ENCODE measurements around the gene FDXACB1.

Gene FDXACB1

GRCh38 chr11:111834432-111835163 is 44.4 kb downstream of the FDXACB1 start:
- no peaks in the 10 kb centered on the region for H3K4me1 ChIP-seq (ENCODE audit: insufficient read depth, insufficient read length)
- no peak overlapping the region for H3K9ac ChIP-seq (ENCODE audit: insufficient read length, low read depth)
- peaks cover 11% of the 10 kb centered on the region for H3K36me3 ChIP-seq (ENCODE audit: insufficient read depth, insufficient read length, low read length)
- H3K9me3 ChIP-seq (ENCODE audit: insufficient read depth, low read length): no peaks in the 10 kb centered on the region
- DNase-seq (ENCODE audit: low read depth, low spot score): no peak
- H3K27me3 ChIP-seq (ENCODE audit: insufficient read depth, insufficient read length): no peaks in the 10 kb centered on the region
- no peak overlapping the region for H3K4me3 ChIP-seq (ENCODE audit: insufficient read length, low read depth)
- TF ChIP-seq SUZ12 (IDR thresholded peaks at IDR 0.05; ENCODE audit: extremely low read depth, insufficient read depth, insufficient read length) (no peak), YY1 (IDR thresholded peaks at IDR 0.05; ENCODE audit: insufficient read depth, insufficient read length) (no peak), ZNF274 (IDR thresholded peaks at IDR 0.05; ENCODE audit: low read depth, low read length) (no peak)

DNA sequence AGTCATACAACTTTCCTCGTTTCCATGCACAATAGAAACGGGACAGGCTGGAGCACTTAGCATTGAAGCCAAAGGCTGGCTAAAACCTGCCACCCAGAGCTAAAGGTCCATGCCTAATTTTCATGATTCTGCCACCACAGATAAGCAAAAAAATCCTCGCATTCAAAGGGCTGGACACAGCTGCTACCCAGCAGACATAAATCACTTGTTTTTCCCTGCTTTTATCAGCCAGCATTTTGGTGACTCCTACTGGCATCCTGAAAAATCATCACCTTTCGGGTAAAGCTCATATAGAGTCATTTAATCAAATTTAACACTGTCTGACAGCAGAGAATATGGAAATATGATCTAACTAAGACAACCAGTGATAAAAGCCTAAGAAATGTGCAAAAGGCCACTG is 45.4 kb downstream of the FDXACB1 start:
- TF ChIP-seq ZNF274 (IDR thresholded peaks at IDR 0.05; ENCODE audit: low read depth, low read length): no peak
- TF ChIP-seq SUZ12 (IDR thresholded peaks at IDR 0.05; ENCODE audit: extremely low read depth, insufficient read depth, insufficient read length): no peak
- no peak for TF ChIP-seq YY1 (IDR thresholded peaks at IDR 0.05; ENCODE audit: insufficient read depth, insufficient read length)
- no peaks in the 10 kb centered on the region for H3K4me1 ChIP-seq (ENCODE audit: insufficient read depth, insufficient read length)
- DNase-seq (ENCODE audit: low read depth, low spot score): no peak
- peaks cover 11% of the 10 kb centered on the region for H3K36me3 ChIP-seq (ENCODE audit: insufficient read depth, insufficient read length, low read length)
- H3K27me3 ChIP-seq (ENCODE audit: insufficient read depth, insufficient read length): no peaks in the 10 kb centered on the region
- H3K4me3 ChIP-seq (ENCODE audit: insufficient read length, low read depth): no peak overlapping the region
- H3K9ac ChIP-seq (ENCODE audit: insufficient read length, low read depth): no peak overlapping the region
- H3K9me3 ChIP-seq (ENCODE audit: insufficient read depth, low read length): no peaks in the 10 kb centered on the region

DNA sequence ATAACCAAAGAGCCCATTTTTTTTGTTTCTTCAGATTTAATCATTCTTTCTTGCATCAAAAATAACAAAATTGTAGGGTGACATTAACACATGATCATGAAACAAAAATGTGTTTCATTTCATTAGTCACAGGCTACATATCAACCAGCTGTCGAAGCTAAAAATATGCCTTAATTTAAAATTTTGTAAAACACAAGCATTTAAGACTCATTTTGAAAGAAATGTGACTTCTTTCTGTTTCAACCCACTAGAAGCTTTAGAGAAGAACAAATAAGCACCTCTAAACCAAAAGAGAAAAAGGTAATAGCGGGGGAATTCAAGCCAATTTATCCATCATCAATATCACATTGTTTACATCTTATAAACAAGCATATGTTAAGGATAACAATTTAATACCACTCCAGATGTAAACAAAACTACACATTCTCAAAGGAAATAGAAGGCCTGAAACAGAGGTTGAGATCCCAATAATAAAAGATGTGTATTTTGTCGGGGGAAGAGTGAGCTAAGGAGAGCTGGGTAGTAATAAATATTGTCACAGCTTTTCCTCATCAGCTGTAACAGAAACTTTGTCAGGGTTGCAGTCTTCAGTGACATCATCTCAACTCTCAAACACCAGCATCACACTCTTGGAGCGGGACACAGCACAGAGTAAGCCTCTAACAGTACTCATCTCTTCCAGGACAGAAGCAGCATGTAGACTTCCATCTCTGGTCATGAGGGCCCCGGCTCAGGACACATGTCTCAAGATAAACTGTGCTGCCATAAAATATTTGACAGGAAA is 49.6 kb downstream of the FDXACB1 start:
- Histone ChIP-seq H3K9ac (ENCODE audit: insufficient read length, low read depth) (no peak overlapping the region), H3K36me3 (ENCODE audit: insufficient read depth, insufficient read length, low read length) (no peaks in the 10 kb centered on the region)
- no peak for DNase-seq (ENCODE audit: low read depth, low spot score)

DNA sequence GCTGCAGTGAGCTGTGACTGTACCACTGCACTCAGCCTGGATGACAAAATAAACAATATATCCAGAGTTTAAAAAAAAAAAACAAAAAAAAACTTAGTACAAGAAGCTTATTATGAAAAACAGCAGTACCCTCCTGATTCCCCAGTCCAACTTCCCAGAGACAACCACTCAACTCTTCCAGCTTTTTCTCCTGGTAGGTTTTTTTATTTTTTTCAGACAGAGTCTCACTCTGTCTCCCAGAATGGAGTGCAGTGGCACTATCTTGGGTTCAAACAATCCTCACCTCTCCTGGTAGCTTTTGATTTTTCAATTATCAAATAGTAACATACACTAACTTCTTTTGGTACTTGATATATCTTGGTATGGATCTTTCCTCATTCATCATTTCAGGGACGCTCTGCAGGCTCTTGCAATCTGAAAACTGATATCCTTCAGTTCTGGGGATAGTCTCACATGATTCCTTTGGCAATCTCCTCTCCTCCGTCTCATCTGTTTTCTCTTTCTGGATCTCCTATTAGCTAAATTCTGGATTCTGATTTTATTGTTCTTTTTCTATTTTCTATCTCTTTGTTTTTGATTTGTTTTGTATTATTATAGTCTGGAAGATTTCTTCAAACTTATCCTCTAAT is 52.5 kb downstream of the FDXACB1 start:
- Histone ChIP-seq H3K36me3 (ENCODE audit: insufficient read depth, insufficient read length, low read length) (no peaks in the 10 kb centered on the region), H3K9ac (ENCODE audit: insufficient read length, low read depth) (no peak overlapping the region), H3K9me3 (ENCODE audit: insufficient read depth, low read length) (no peaks in the 10 kb centered on the region), H3K4me3 (ENCODE audit: insufficient read length, low read depth) (no peak overlapping the region), H3K4me1 (ENCODE audit: insufficient read depth, insufficient read length) (no peaks in the 10 kb centered on the region), H3K27me3 (ENCODE audit: insufficient read depth, insufficient read length) (no peaks in the 10 kb centered on the region)
- DNase-seq (ENCODE audit: low read depth, low spot score): no peak
- TF ChIP-seq ZNF274 (IDR thresholded peaks at IDR 0.05; ENCODE audit: low read depth, low read length) (no peak), YY1 (IDR thresholded peaks at IDR 0.05; ENCODE audit: insufficient read depth, insufficient read length) (no peak), SUZ12 (IDR thresholded peaks at IDR 0.05; ENCODE audit: extremely low read depth, insufficient read depth, insufficient read length) (no peak)

More for the DNA sequence above, 49.6 kb downstream of the FDXACB1 start:
- no peaks in the 10 kb centered on the region for H3K4me1 ChIP-seq (ENCODE audit: insufficient read depth, insufficient read length)
- H3K9me3 ChIP-seq (ENCODE audit: insufficient read depth, low read length): no peaks in the 10 kb centered on the region
- TF ChIP-seq YY1 (IDR thresholded peaks at IDR 0.05; ENCODE audit: insufficient read depth, insufficient read length): no peak
- TF ChIP-seq ZNF274 (IDR thresholded peaks at IDR 0.05; ENCODE audit: low read depth, low read length): no peak
- no peak for TF ChIP-seq SUZ12 (IDR thresholded peaks at IDR 0.05; ENCODE audit: extremely low read depth, insufficient read depth, insufficient read length)
- no peaks in the 10 kb centered on the region for H3K27me3 ChIP-seq (ENCODE audit: insufficient read depth, insufficient read length)
- H3K4me3 ChIP-seq (ENCODE audit: insufficient read length, low read depth): no peak overlapping the region
